C4-2B (cell line): ENCODE data around the gene PAM16.

Experiments
- ZFX ChIP-seq: fragments of 450-650 bp; IDR thresholded peaks from 2 replicates; pipeline ENCODE4 v1.6.1; 2017
- TF ChIP-seq, protein P1 (sequence below): fragments of 450-650 bp; conservative IDR thresholded peaks from 2 replicates; pipeline ENCODE4 v1.5.1; 2017; ENCODE audit warnings: mild to moderate bottlenecking

DNA sequence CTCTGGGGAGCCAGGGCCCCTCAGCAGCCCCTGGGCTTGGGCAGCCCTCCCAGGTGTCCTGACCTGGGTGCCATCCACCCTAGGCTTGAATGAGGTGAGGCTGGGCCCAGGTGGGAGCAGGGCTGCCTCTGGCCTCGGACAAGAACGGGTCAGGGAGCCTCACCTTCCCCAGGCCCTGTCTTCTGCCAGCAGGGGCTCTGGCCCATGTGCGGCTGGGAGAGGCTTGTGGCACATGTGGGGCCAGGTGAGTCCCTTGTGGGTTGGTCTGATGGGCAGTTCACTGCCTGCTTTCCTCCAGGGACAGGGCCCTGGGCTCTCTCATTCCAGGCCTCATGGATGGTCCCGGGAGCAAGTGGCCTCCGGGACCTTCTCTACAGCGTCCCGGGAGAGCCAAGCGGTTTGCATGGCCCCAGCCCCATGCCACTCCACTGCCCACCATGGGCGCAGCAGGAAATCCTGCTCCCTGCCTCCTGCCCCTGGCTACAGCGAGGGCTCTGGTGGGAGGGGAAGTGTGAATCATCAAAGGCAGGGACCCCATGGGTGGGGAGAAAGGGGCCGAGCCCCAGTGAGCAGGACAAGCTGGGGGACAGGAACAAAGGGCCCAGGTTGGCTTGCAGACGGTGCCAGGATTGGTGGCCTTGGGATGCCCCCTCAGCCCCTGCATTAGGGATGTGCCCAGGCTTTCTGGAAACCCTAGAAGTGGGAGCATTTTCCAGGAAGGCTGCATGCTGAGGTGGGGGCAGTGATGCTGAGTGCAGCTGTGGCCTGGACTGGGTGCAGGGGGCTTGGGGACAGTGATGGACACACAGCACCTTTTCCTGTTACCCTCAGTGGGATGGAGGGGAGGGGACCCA lies 32.7 kb upstream of the PAM16 start:
- TF ChIP-seq, protein P1, sequence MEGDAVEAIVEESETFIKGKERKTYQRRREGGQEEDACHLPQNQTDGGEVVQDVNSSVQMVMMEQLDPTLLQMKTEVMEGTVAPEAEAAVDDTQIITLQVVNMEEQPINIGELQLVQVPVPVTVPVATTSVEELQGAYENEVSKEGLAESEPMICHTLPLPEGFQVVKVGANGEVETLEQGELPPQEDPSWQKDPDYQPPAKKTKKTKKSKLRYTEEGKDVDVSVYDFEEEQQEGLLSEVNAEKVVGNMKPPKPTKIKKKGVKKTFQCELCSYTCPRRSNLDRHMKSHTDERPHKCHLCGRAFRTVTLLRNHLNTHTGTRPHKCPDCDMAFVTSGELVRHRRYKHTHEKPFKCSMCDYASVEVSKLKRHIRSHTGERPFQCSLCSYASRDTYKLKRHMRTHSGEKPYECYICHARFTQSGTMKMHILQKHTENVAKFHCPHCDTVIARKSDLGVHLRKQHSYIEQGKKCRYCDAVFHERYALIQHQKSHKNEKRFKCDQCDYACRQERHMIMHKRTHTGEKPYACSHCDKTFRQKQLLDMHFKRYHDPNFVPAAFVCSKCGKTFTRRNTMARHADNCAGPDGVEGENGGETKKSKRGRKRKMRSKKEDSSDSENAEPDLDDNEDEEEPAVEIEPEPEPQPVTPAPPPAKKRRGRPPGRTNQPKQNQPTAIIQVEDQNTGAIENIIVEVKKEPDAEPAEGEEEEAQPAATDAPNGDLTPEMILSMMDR = no peak
- no peak for TF ChIP-seq ZFX
